HUES48 (cell line): ENCODE data around the gene KRABD2.

Experiments
- H3K27ac ChIP-seq: one replicate; pipeline ENCODE4 v1.7.0; 2013; ENCODE audit warnings: low read depth, low read length, inconsistent platforms
- H3K27me3 ChIP-seq: 2 replicates; pipeline ENCODE4 v1.6.1; 2013; ENCODE audit warnings: mild to moderate bottlenecking, low read length; ENCODE audit not compliant: control insufficient read depth, insufficient read depth
- H3K36me3 ChIP-seq: 2 replicates; pipeline ENCODE4 v1.6.1; 2013; ENCODE audit warnings: low read length; ENCODE audit not compliant: control insufficient read depth, insufficient read depth
- H3K4me1 ChIP-seq: 2 replicates; pipeline ENCODE4 v1.6.1; 2013; ENCODE audit warnings: mild to moderate bottlenecking, low read length; ENCODE audit not compliant: control insufficient read depth, insufficient read depth
- H3K4me3 ChIP-seq: 2 replicates; pipeline ENCODE4 v1.5.1; 2013; ENCODE audit warnings: mild to moderate bottlenecking, low read depth, low read length
- H3K9ac ChIP-seq: 2 replicates; pipeline ENCODE4 v1.6.1; 2013; ENCODE audit warnings: mild to moderate bottlenecking, low read depth, low read length, moderate library complexity
- H3K9me3 ChIP-seq: 2 replicates; pipeline ENCODE4 v1.6.1; 2013; ENCODE audit warnings: low read length; ENCODE audit not compliant: control insufficient read depth, insufficient read depth

The KRABD2 gene

DNA sequence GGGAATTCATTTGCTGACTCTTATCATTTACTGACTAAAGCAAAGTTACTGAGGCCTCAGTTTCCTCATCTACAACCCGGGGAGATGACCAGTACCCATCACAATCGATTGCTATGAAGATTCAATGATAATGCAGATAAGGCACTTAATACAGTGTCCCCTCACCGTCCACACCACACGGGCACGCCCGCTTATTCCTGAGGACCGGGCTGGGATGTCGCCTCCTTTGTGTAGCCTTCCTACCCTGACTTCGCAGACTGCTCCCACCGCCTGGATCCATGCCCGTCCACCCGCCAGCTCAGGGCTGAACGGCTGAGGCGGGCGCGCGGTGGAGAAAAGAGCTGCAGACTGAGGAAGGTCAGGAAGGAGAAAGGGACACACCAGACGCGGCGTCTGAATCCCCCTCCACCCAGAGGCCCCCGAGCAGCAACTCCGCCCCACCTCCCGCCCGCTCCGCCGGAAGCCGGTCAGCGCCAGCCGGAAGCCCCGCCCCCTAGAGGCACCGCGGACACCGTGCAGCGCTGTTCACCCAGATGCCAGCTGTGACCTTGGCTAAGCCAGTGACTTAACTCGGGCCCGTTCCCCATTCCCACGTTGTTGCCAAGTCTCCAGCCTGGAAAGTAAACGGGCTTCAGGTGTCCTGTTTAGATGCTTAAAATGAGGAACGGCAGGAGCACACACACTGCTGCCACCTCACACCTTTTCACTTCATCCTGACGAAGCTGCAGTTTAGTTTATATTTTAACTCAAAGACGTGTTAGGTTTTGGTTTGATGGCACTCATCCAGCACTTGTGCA lies at the start of gene KRABD2:
KRABD2 (minus strand) TSS at position 434 of the 797 bp plus-strand sequence.
- peak within 1 kb of the TSS; percentile 88 for H3K27ac ChIP-seq
- no peaks in the 10 kb centered on the region for H3K27me3 ChIP-seq
- peak within 1 kb of the TSS; percentile 90 for H3K9ac ChIP-seq
- no peaks in the 10 kb centered on the region for H3K9me3 ChIP-seq
- peaks cover 2% of the 10 kb centered on the region; the same call in 1 of the 2 replicates for H3K4me1 ChIP-seq
- H3K36me3 ChIP-seq, result peaks cover 53% of the 10 kb centered on the region
- peak within 1 kb of the TSS; percentile 78 for H3K4me3 ChIP-seq

GRCh38 chr17:8421571-8421970 lies 45.1 kb upstream of the KRABD2 start:
- no peaks in the 10 kb centered on the region for H3K27me3 ChIP-seq
- no peaks in the 10 kb centered on the region for H3K9me3 ChIP-seq
- no peaks in the 10 kb centered on the region for H3K4me1 ChIP-seq
- H3K9ac ChIP-seq, result no peak overlapping the region
- H3K4me3 ChIP-seq, result no peak overlapping the region
- no peak overlapping the region for H3K27ac ChIP-seq
- H3K36me3 ChIP-seq, result no peaks in the 10 kb centered on the region

DNA sequence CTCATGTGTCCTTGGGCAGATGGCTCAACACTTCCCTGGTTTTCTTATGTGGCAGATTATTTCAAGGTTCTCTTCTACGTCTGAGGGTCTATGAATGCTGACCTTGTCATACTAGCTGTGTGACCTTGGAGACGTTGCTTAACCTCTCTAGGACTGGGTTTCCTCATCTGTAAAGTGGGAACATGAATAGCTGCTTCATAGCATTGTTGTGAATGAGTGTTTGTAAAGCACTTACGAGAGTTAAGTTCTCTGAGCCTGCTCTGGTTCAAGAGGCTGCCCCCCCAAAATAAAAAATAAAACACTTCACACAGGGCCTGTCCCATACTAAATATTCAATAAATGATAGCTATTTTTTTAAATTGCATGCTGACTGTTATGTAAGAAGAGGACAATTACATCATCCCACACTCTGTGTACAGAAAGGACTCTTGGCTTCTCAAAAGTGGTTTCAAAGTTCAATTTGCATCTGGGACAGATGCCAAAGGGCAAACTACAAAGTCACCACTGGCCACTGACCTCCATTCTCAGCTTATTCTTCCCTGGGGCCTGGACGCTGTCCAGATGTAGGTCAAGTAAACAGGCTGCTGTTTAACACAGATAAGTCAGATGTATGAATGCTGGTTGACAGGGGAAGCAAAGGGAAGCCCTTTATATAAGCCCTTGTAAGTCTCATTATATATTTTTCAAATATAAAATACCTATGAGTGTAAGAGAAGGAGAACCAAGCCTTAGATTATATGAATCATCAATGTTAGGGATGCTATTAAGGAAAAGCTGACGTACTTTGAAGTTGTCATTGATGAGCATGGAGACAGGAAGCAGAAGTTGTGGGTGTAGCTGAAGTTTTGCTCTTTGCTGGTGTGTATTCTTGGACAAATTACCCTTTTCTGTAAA lies 43.8 kb upstream of the KRABD2 start:
- Histone ChIP-seq H3K9ac (no peak overlapping the region), H3K36me3 (no peaks in the 10 kb centered on the region), H3K4me3 (no peak overlapping the region), H3K27ac (no peak overlapping the region), H3K4me1 (no peaks in the 10 kb centered on the region), H3K27me3 (no peaks in the 10 kb centered on the region), H3K9me3 (no peaks in the 10 kb centered on the region)

DNA sequence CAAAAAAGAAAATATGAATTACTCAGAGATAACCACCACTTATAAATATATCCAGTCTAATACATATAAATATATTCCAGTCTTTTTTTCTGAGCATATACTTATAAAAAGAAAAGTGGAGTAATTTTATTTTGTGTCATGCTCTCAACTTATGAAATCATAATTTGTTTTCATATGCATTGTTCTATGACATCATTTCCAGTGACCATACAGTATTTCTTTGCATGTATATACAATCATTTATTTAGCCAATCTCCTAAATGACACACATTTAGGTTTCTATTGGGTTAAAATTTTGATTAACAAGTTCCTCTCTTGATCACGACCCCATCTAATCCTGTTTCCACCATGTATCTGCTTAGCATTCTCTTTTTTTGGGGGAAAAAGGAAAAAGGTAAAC lies 42.8 kb upstream of the KRABD2 start:
- Histone ChIP-seq H3K27me3 (no peaks in the 10 kb centered on the region), H3K27ac (no peak overlapping the region), H3K4me1 (no peaks in the 10 kb centered on the region), H3K4me3 (no peak overlapping the region), H3K9me3 (no peaks in the 10 kb centered on the region), H3K9ac (no peak overlapping the region), H3K36me3 (no peaks in the 10 kb centered on the region)

GRCh38 chr17:8418471-8418870 lies 42.0 kb upstream of the KRABD2 start:
- H3K4me3 ChIP-seq, result no peak overlapping the region
- H3K27ac ChIP-seq, result no peak overlapping the region
- H3K27me3 ChIP-seq, result no peaks in the 10 kb centered on the region
- H3K36me3 ChIP-seq, result no peaks in the 10 kb centered on the region
- H3K9ac ChIP-seq, result no peak overlapping the region
- H3K9me3 ChIP-seq, result no peaks in the 10 kb centered on the region
- H3K4me1 ChIP-seq, result no peaks in the 10 kb centered on the region

DNA sequence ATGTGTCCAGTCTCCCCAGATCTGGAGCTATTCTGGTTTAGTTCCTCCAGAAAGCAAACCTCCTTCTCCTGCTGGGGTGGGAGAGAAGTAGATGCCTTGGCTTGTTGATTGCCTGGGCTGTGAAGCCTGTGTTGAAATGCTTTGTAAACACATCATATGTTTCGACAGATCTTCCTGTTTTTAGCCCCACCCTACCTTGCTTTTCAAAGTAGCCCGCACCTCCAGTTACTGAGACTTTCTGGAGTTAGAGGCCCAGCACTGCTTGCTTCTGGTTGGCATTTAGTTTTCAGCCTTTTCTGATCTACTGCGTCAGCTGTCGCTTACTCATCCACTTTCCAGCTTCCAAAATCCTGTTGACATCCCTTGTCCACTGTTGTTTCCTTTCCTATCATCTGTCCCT lies 41.3 kb upstream of the KRABD2 start:
- no peak overlapping the region for H3K9ac ChIP-seq
- H3K27ac ChIP-seq, result no peak overlapping the region
- no peaks in the 10 kb centered on the region for H3K9me3 ChIP-seq
- H3K4me1 ChIP-seq, result no peaks in the 10 kb centered on the region
- no peaks in the 10 kb centered on the region for H3K36me3 ChIP-seq
- H3K4me3 ChIP-seq, result no peak overlapping the region
- H3K27me3 ChIP-seq, result no peaks in the 10 kb centered on the region

DNA sequence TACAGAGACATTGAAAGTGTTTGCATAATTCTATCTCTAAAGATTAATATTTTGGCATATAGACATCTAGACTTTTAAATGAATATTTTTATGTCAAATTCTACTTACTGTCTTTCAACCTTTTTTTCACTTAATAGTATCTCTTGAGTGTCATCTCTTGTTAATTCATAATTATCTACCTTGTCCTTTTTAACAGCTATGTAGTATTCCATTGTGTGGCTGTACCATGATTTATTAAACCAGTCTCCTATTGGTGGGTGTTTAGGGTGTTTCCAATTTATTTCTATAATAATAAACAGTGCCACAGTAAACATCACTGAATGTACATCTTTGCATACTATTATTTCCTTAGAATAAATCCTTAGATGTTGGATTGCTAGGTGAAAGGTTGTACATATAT lies 37.4 kb upstream of the KRABD2 start:
- H3K9ac ChIP-seq, result no peak overlapping the region
- H3K36me3 ChIP-seq, result no peaks in the 10 kb centered on the region
- H3K9me3 ChIP-seq, result no peaks in the 10 kb centered on the region
- no peaks in the 10 kb centered on the region for H3K4me1 ChIP-seq
- no peaks in the 10 kb centered on the region for H3K27me3 ChIP-seq
- H3K4me3 ChIP-seq, result no peak overlapping the region
- H3K27ac ChIP-seq, result no peak overlapping the region

GRCh38 chr17:8413328-8413727 lies 36.8 kb upstream of the KRABD2 start:
- no peaks in the 10 kb centered on the region for H3K36me3 ChIP-seq
- no peaks in the 10 kb centered on the region for H3K9me3 ChIP-seq
- H3K4me1 ChIP-seq, result no peaks in the 10 kb centered on the region
- H3K27me3 ChIP-seq, result no peaks in the 10 kb centered on the region
- no peak overlapping the region for H3K27ac ChIP-seq
- H3K9ac ChIP-seq, result no peak overlapping the region
- no peak overlapping the region for H3K4me3 ChIP-seq

DNA sequence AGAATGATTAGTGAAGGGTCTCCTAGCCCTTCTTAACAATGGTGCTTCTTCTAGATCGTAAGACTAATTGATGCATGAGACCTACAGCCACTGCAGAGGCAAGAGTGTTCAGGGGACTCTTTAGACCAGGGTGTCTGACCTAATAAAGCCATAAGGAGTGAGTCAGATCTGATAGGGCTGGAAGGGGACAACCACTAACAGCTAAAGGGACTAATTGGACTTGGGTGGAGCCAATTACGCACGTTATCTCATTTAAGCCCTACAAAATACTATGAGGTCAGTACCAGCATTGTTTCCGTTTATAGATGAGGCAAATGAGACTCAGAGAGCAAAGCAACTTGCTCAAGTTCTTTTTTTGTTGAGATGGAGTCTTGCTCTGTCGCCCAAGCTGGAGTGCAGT lies 35.6 kb upstream of the KRABD2 start:
- H3K36me3 ChIP-seq, result no peaks in the 10 kb centered on the region
- 0 out of 2 replicates have a peak, but pooled peaks cover 2% of the 10 kb centered on the region for H3K4me1 ChIP-seq
- no peak overlapping the region for H3K9ac ChIP-seq
- no peak overlapping the region for H3K27ac ChIP-seq
- no peaks in the 10 kb centered on the region for H3K27me3 ChIP-seq
- H3K4me3 ChIP-seq, result no peak overlapping the region
- no peaks in the 10 kb centered on the region for H3K9me3 ChIP-seq

- no peaks in the 10 kb centered on the region for H3K27me3 ChIP-seq
- H3K27ac ChIP-seq, result no peak overlapping the region
- no peak overlapping the region for H3K4me3 ChIP-seq
- no peak overlapping the region for H3K9ac ChIP-seq
- H3K4me1 ChIP-seq, result 0 out of 2 replicates have a peak, but pooled peaks cover 2% of the 10 kb centered on the region
- no peaks in the 10 kb centered on the region for H3K36me3 ChIP-seq
- H3K9me3 ChIP-seq, result no peaks in the 10 kb centered on the region
These were observed 34.4 kb upstream of the KRABD2 start for GRCh38 chr17:8410883-8411238.
